H9 (cell line): Measurements from ENCODE around the gene ENTPD1. TPM values are rescaled to one million over a fixed set of nuclear protein-coding genes. Genes with fewer than 3 reads are reported as not detected.
A peak's percentile ranks its signal among the peaks of the same experiment; 100 is the strongest.

ENCODE experiments used
- DNase-seq: peaks from one replicate; pipeline ENCODE4 v3.0.0-alpha.2; 2017
- H2AFZ ChIP-seq: one replicate; pipeline ENCODE4 v1.6.1; 2013; ENCODE audit warnings: mild to moderate bottlenecking, low read length, control low read depth, moderate library complexity
- H2AK5ac ChIP-seq: 2 replicates; pipeline ENCODE4 v1.6.1; 2013; ENCODE audit warnings: low read length, control low read depth, mixed read lengths; ENCODE audit not compliant: insufficient read length
- H2BK120ac ChIP-seq: one replicate; pipeline ENCODE4 v1.6.1; 2013; ENCODE audit warnings: low read depth, mild to moderate bottlenecking, low read length, control low read depth, inconsistent platforms; ENCODE audit not compliant: poor library complexity, severe bottlenecking
- H2BK12ac ChIP-seq: 2 replicates; pipeline ENCODE4 v1.6.1; 2013; ENCODE audit warnings: low read length, control low read depth, mixed read lengths, low read depth; ENCODE audit not compliant: insufficient read length
- H2BK15ac ChIP-seq: 2 replicates; pipeline ENCODE4 v1.6.1; 2013; ENCODE audit warnings: low read depth, low read length, control low read depth
- H2BK20ac ChIP-seq: one replicate; pipeline ENCODE4 v1.6.1; 2013; ENCODE audit warnings: low read depth, mild to moderate bottlenecking, low read length, control low read depth, inconsistent platforms; ENCODE audit not compliant: poor library complexity, severe bottlenecking
- H2BK5ac ChIP-seq: 2 replicates; pipeline ENCODE4 v1.6.1; 2013; ENCODE audit warnings: low read length, control low read depth, mixed read lengths; ENCODE audit not compliant: insufficient read length
- H3K14ac ChIP-seq: 2 replicates; pipeline ENCODE4 v1.6.1; 2013; ENCODE audit warnings: low read length, control low read depth; ENCODE audit not compliant: insufficient read depth
- H3K18ac ChIP-seq: 2 replicates; pipeline ENCODE4 v1.6.1; 2013; ENCODE audit warnings: low read depth, mild to moderate bottlenecking, mixed read lengths, low read length, control low read depth; ENCODE audit not compliant: insufficient read length
- H3K23ac ChIP-seq: 2 replicates; pipeline ENCODE4 v1.6.1; 2013; ENCODE audit warnings: low read length, control low read depth, mixed read lengths, low read depth; ENCODE audit not compliant: insufficient read length
- H3K23me2 ChIP-seq: 2 replicates; pipeline ENCODE4 v1.6.1; 2013; ENCODE audit warnings: low read depth, mild to moderate bottlenecking, mixed read lengths, low read length, control low read depth; ENCODE audit not compliant: insufficient read length, poor library complexity, severe bottlenecking
- H3K27ac ChIP-seq: 2 replicates; pipeline ENCODE4 v1.5.1; 2013; ENCODE audit warnings: low read length, control low read depth, mixed read lengths, low read depth; ENCODE audit not compliant: insufficient read length
- H3K27me3 ChIP-seq: 2 replicates; pipeline ENCODE4 v1.6.1; 2013; ENCODE audit warnings: low read length, control low read depth, inconsistent platforms; ENCODE audit not compliant: insufficient read depth
- H3K4ac ChIP-seq: 2 replicates; pipeline ENCODE4 v1.6.1; 2013; ENCODE audit warnings: low read depth, mild to moderate bottlenecking, control low read depth, inconsistent platforms, low read length, moderate library complexity
- H3K4me1 ChIP-seq: 2 replicates; pipeline ENCODE4 v1.6.1; 2013; ENCODE audit warnings: low read length, control low read depth, inconsistent platforms; ENCODE audit not compliant: insufficient read depth
- H3K4me2 ChIP-seq: 2 replicates; pipeline ENCODE4 v1.6.1; 2013; ENCODE audit warnings: low read length, control low read depth, mixed read lengths; ENCODE audit not compliant: insufficient read length, insufficient read depth
- H3K56ac ChIP-seq: 2 replicates; pipeline ENCODE4 v1.6.1; 2013; ENCODE audit warnings: low read depth, mild to moderate bottlenecking, mixed read lengths, low read length, control low read depth; ENCODE audit not compliant: insufficient read length
- H3K79me1 ChIP-seq: 2 replicates; pipeline ENCODE4 v1.6.1; 2013; ENCODE audit warnings: low read depth, mild to moderate bottlenecking, moderate library complexity, low read length, control low read depth, inconsistent platforms; ENCODE audit not compliant: insufficient read depth, poor library complexity, severe bottlenecking
- H3K79me2 ChIP-seq: 2 replicates; pipeline ENCODE4 v1.6.1; 2013; ENCODE audit warnings: low read length, control low read depth, inconsistent platforms; ENCODE audit not compliant: insufficient read depth
- H3K9ac ChIP-seq: 2 replicates; pipeline ENCODE4 v1.6.1; 2013; ENCODE audit warnings: low read length, control low read depth, mixed read lengths; ENCODE audit not compliant: insufficient read length; ENCODE audit errors: extremely low read depth
- H3K9me3 ChIP-seq: one replicate; pipeline ENCODE4 v1.6.1; 2013; ENCODE audit warnings: low read depth, low read length, inconsistent platforms; ENCODE audit not compliant: control insufficient read depth
- H3T11ph ChIP-seq: one replicate; pipeline ENCODE4 v1.6.1; 2013; ENCODE audit warnings: mild to moderate bottlenecking, low read length, control low read depth, inconsistent platforms
- H4K20me1 ChIP-seq: one replicate; pipeline ENCODE4 v1.6.1; 2013; ENCODE audit not compliant: control insufficient read depth, insufficient read length, insufficient read depth
- H4K5ac ChIP-seq: 2 replicates; pipeline ENCODE4 v1.6.1; 2013; ENCODE audit warnings: low read depth, mild to moderate bottlenecking, mixed read lengths, low read length, control low read depth; ENCODE audit not compliant: insufficient read length
- H4K8ac ChIP-seq: replicated peaks from 2 replicates; pipeline ENCODE4 v1.6.1; 2013; ENCODE audit warnings: low read length, control low read depth, mixed read lengths, low read depth; ENCODE audit not compliant: insufficient read length
- H4K91ac ChIP-seq: 2 replicates; pipeline ENCODE4 v1.6.1; 2013; ENCODE audit warnings: low read depth, mild to moderate bottlenecking, moderate library complexity, mixed read lengths, low read length, control low read depth; ENCODE audit not compliant: insufficient read length
- H3K27ac Mint-ChIP-seq, 3 experiments: 2 replicates in 2 of 3; 3 replicates in 1 of 3; pipeline ENCODE4 v1.8.0; 2020 to 2021; ENCODE audit warnings: mixed read lengths in 3 of 3, mild to moderate bottlenecking in 1 of 3, moderate library complexity in 1 of 3
- H3K27me3 Mint-ChIP-seq: 2 replicates; pipeline ENCODE4 v1.8.0; 2021; ENCODE audit warnings: low read depth, mild to moderate bottlenecking, moderate library complexity, mixed read lengths
- H3K36me3 Mint-ChIP-seq, 3 experiments: 2 replicates in 2 of 3; 3 replicates in 1 of 3; pipeline ENCODE4 v1.8.0; 2020 to 2021; ENCODE audit warnings: low read depth in 3 of 3, mixed read lengths in 3 of 3; ENCODE audit not compliant: insufficient read depth in 1 of 3
- H3K4me1 Mint-ChIP-seq, 2 experiments: 2 replicates each; pipeline ENCODE4 v1.8.0; 2020; ENCODE audit warnings: mixed read lengths in 2 of 2
- H3K4me3 Mint-ChIP-seq, 2 experiments: 2 replicates in 1 of 2; 3 replicates in 1 of 2; pipeline ENCODE4 v1.8.0; 2020 to 2021; ENCODE audit warnings: mild to moderate bottlenecking in 2 of 2, mixed read lengths in 2 of 2, moderate library complexity in 1 of 2
- H3K9me3 Mint-ChIP-seq, 2 experiments: 2 replicates in 1 of 2; 3 replicates in 1 of 2; pipeline ENCODE4 v1.8.0; 2020; ENCODE audit warnings: mild to moderate bottlenecking in 2 of 2, mixed read lengths in 2 of 2, moderate library complexity in 1 of 2
- CTCF ChIP-seq: fragments of 200-600 bp; sonication (generic); conservative IDR thresholded peaks from 3 replicates; pipeline ENCODE4 v1.8.0; 2021; ENCODE audit warnings: antibody characterized with exemption, mild to moderate bottlenecking
- WGBS: extraction: QIAGEN DNeasy Blood & Tissue Kit; methylation state at CpG from one replicate; pipeline ENCODE4 v1.1.7; 2013; ENCODE audit warnings: missing lambda C conversion rate, low lambda C conversion rate, mixed read lengths; ENCODE audit not compliant: insufficient read length; ENCODE audit errors: extremely low coverage; 5-methylcytosine and 5-hydroxymethylcytosine counted together
- total RNA-seq: library from RNA; stranded (reverse); gene quantifications from 2 replicates; pipeline ENCODE4 v1.2.1, GENCODE V29; 2021

Gene ENTPD1
- total RNA-seq, 1 experiment from 2014 or later = 1.9 TPM

- H3K14ac ChIP-seq = no peak overlapping the region; the same call in 1 of the 2 replicates
- WGBS = 100% methylated on average over 1 of the region's 8 CpGs
- H3K18ac ChIP-seq = no peak overlapping the region
- TF ChIP-seq CTCF = no peak
- H3K36me3 Mint-ChIP-seq = no peaks in the 10 kb centered on the region
- no peaks in the 10 kb centered on the region for H3K9me3 ChIP-seq
- H4K91ac ChIP-seq = no peak overlapping the region
- no peaks in the 10 kb centered on the region for H3K79me1 ChIP-seq
- no peak overlapping the region for H3K23ac ChIP-seq
- H2BK20ac ChIP-seq = no peak overlapping the region
- H2BK120ac ChIP-seq = no peak overlapping the region
- H4K8ac ChIP-seq = no peak overlapping the region
- no peaks in the 10 kb centered on the region for H3K9me3 Mint-ChIP-seq
- no peak overlapping the region for H3T11ph ChIP-seq
- H3K27me3 Mint-ChIP-seq = peaks cover 4% of the 10 kb centered on the region
- no peak overlapping the region for H2BK5ac ChIP-seq
- no peak overlapping the region for H3K56ac ChIP-seq
- H3K4me3 Mint-ChIP-seq = peak overlapping the region; percentile 71 to 87
- H3K27ac ChIP-seq = no peak overlapping the region
- H2BK15ac ChIP-seq = no peak overlapping the region
- no peaks in the 10 kb centered on the region for H3K23me2 ChIP-seq
- peak overlapping the region; percentile 71 for H3K4me2 ChIP-seq
- H3K9ac ChIP-seq = peak overlapping the region; percentile 9
- no peaks in the 10 kb centered on the region for H3K27me3 ChIP-seq
- no peak overlapping the region for H2AK5ac ChIP-seq
- no peak overlapping the region for H4K5ac ChIP-seq
- H3K4ac ChIP-seq = no peak overlapping the region
- peak overlapping the region; percentile 31 to 54 (median 47); a peak in 5 of 7 replicates for H3K27ac Mint-ChIP-seq
- peaks cover 2% of the 10 kb centered on the region; the same call in 1 of the 2 replicates for H3K4me1 ChIP-seq
- no peak overlapping the region for H2AFZ ChIP-seq
- H3K4me1 Mint-ChIP-seq = peaks cover 21 to 22% of the 10 kb centered on the region in 2 experiments
- H4K20me1 ChIP-seq = no peaks in the 10 kb centered on the region
- DNase-seq = peak; percentile 80
- no peaks in the 10 kb centered on the region for H3K79me2 ChIP-seq
- no peak overlapping the region for H2BK12ac ChIP-seq
Measured at GRCh38 chr10:95755511-95756004, 405 bp upstream of the ENTPD1 start.
